ENCODE data around the gene SUV39H1.
"Not testable (repeated sequence)": the region's sequence is repeated elsewhere in the genome, so short reads cannot be mapped to it uniquely, and the experiment has no call there.

Gene SUV39H1, protein sequence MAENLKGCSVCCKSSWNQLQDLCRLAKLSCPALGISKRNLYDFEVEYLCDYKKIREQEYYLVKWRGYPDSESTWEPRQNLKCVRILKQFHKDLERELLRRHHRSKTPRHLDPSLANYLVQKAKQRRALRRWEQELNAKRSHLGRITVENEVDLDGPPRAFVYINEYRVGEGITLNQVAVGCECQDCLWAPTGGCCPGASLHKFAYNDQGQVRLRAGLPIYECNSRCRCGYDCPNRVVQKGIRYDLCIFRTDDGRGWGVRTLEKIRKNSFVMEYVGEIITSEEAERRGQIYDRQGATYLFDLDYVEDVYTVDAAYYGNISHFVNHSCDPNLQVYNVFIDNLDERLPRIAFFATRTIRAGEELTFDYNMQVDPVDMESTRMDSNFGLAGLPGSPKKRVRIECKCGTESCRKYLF

DNA sequence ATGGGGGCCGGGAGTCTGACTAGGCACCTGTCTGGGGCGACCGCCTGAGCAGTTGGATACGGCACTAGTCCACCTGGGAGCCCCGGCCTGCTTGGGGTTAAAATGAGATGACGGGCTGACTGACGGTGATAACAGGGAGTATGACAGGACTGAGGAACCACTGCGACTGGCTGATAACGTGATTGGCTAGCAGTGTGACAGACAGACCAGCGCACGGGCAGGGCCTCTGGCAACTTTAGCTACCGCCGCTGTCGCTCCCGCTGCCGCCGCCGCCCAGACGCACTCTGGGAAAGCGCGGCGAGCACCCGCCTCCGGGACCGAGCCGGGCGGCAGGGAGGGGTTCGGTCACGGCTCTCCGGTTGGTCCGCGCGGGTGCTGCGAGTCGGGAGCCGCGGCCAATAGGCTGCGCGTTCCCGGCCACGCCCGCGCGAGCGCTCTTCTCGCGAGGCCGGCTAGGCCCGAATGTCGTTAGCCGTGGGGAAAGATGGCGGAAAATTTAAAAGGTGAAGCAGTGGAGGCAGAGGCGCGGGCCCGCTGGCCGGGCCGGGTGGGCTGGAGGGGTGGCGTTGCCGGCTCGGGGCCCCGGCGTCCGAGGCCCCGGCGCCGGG is at the start of gene SUV39H1:
Gene SUV39H1, plus strand, starts transcription at position 434 of the 608 bp plus-strand sequence. Its CDS starts 51 bp downstream, at position 485.
- peak; percentile 74 for DNase-seq

DNA sequence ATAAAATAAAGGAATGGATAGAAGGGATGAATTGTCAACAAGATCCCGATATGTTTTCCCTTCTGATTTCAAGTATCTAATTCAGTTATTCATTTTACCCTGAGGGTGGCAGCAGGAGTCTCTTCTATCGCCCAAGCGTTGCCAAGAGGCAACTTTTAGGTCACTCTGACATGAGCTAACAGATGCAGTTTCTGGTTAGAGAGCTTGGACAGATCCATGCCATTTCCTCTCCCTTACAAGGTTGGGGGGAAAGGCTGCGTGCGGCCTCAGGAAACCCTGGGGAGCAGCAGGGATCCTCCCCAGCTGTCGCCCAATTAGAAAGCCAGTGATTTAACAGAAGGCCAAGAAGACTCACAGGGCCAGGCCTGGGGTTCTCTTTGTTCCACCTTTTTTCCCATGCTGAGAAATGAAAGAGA is 48.2 kb upstream of the SUV39H1 start:
- DNase-seq = peak; percentile 3

DNA sequence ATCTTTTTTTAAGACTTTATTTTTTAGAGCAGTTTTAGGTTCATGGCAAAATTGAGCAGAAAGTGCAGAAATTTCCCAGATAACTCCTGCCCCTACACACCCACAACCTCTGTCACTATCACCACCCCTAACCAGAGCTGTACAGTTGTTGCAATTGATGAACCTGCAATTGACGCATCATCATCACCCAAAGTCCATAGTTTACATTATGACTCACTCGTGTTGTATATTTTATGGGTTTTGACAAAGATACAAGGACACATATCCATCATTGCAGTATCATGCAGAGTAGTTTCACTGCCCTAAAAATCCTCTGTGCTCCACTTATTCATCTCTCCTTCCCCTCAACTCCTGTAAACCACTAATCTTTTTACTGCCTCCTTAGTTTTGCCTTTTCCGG is 47.4 kb upstream of the SUV39H1 start:
- no peak for DNase-seq

DNA sequence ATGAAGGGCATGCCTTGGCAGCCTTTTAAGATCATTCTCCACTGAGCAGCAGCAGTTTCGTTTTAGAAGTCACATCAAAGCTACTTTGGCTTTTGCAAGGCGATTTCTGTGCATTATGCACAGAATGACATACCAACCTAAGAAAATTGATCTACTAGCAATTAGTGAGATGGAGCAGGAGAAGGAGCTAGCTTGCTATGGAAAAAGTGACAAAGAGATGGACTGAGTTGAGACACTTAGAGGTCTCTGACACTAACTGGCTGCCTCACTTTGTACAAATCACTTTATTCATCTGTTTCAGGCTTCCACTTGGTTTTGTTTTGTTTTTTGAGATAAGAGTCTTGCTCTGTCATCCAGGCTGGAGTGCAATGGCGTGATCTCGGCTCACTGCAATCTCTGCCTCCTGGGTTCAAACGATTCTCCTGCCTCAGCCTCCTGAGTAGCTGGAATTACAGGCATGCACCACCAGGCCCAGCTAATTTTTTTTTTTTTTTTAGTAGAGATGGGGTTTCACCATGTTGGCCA is 44.4 kb upstream of the SUV39H1 start:
- not testable (repeated sequence) for DNase-seq

DNA sequence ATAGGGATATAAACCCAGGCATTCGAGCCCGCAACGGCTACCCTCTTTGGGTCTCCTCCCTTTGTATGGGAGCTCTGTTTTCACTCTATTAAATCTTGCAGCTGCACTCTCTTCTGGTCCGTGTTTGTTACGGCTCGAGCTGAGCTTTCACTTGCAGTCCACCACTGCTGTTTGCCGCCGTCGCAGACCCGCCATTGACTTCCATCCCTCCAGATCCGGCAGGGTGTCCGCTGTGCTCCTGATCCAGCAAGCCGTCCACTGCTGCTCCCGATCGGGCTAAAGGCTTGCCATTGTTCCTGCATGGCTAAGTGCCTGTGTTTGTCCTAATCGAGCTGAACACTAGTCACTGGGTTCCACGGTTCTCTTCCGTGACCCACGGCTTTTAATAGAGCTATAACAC is 41.8 kb upstream of the SUV39H1 start:
- DNase-seq = not testable (repeated sequence)

DNA sequence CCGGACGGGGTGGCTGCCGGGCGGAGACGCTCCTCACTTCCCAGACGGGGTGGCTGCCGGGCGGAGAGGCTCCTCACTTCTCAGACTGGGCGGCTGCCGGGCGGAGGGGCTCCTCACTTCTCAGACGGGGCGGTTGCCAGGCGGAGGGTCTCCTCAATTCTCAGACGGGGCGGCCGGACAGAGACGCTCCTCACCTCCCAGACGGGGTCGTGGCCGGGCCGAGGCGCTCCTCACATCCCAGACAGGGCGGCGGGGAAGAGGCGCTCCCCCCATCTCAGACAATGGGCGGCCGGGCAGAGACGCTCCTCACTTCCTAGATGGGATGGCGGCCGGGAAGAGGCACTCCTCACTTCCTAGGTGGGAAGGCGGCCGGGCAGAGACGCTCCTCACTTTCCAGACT is 36.8 kb upstream of the SUV39H1 start:
- DNase-seq = not testable (repeated sequence)

DNA sequence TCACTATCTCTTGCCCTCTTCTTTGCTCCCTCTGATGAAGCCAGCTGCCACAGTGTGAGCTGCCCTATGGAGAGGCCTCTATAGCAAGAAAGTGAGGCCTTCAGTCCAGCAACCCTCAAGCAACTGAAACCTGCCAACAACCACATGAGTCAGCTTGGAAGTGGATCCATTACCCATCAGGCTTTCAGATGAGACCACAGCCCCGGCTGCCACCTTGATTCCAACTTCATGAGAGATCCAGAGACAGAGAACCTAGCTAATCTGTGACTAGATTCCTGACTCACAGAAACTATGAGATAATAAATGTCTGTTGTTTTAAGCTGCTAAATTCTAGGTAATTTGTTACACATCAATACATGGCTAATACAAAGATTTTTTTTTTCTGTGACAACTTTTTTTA is 33.3 kb upstream of the SUV39H1 start:
- DNase-seq = no peak

DNA sequence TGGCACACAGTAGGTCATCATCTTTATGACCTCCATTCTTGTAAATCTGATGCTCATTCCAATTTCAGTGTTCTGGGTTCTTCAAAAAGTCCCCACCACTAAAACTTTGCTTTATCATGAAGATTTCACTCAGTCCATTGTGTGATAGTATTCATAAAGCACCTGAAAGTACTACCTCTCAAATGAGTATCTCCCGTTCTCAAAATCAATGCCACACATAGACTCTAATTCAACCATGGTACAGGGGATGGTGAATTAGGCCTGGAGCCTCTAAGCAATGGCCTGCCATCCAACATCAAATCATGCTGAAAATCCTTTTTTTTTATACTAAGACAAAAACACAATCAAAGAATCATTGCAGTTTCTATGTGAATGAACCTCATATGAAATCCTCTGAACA is 32.4 kb upstream of the SUV39H1 start:
- no peak for DNase-seq

DNA sequence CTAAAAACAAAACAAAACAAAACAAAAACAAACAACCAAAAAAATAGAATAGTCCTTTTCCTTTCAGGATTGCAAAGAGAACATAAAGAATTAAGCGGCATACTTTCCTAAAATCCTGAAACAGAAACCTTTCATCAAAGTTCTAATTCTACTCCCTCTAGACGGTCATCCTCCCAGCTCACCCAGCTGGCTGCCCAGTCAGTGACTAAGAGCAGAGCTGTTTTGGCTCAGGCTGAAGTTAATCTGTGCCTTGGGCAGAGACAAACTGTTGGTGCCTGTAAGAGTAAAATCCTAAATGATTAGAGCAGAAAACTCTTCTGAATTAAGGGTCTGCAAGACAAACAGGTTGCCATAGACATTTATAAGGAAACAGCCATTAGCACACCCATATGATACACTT is 30.5 kb upstream of the SUV39H1 start:
- no peak for DNase-seq

DNA sequence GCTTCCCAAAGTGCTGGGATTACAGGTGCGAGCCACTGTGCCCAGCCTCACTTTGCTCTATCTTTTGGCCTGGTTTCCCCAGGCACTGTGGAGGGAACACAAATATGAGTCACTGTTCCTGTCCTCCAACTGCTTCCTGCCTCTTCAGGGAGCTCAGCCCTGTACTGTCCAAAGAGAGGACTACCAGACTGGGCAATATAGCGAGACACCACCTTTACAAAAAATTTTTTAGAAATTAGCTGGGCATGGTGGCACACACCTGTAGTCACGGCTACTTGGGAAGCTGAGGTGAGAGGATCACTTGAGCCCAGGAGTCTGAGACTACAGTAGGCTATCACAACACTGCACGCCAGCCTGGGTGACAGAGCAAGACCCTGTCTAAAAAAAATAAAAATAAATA is 29.9 kb upstream of the SUV39H1 start:
- DNase-seq = no peak

DNA sequence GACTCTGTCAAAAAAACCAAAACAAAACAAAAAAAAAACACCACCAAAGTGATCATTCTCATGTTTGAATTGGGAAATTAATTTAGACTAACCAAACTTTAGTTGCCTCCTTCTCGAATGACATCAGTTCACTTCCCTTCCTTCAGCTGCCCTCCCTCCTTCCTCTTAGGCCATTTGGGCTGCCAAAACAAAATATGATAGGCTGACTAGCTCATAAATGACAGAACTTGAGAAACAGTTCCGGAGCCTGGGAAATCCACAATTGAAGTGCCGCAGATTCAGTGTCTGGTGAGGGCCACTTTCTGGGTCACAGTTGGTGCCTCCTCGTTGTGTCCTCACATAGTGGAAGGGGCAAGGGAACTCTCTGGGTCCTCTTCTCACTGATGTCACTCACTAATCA is 29.0 kb upstream of the SUV39H1 start:
- no peak for DNase-seq

DNA sequence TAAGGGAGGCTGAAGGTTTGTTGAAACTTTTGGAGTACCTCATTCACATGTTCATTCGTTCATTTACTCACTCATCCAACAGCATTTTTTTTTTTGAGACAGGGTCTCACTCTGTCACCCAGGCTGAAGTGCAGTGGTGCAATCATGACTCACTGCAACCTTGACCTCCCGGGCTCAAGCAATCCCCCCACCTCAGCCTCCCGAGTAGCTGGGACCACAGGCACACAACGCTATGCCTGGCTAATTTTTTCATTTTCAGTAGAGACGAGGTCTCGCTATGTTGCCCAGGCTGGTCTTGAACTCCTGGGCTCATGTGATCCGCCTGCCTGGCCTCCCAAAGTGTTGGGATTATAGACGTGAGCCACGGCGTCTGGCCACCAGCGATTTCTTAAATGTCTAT is 28.3 kb upstream of the SUV39H1 start:
- not testable (repeated sequence) for DNase-seq

DNA sequence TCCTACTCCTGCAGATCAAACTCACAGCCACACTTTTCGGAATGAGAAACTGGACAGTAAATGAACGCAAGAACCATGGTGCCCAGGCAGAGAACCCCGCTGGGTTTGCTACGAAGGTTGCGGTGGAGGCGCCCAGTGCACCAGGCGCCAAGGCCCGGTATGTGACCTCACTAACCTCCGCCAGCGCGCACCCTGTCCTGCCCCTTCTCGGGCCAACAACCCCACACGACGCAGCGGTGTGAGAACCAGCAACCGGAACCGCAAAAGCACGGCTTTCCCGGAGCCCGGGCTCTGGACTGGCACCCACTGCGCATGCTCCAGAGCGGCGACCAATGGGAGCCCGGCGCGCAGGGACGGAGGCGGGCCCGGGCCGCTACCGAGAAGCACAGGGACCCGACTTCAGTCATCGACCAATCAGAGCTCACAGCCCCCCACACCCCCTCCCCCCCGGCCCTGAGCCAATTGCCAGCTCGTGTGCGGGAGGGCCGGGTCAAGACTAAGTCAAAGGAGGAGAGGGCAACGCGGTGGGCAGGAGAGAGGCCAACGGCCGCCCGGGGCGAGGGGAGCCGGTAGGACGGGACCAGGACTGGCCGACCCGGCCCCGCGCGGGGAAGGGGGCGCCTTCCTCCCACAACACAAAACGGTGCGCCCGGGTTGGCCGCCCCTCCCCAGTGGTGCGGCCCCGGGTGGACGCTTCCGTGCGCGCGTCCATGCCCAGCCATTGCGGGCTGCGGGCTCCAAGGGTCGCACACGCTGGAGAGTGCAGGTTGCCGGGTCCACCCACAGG is 20.2 kb upstream of the SUV39H1 start:
- peak; percentile 81 for DNase-seq

DNA sequence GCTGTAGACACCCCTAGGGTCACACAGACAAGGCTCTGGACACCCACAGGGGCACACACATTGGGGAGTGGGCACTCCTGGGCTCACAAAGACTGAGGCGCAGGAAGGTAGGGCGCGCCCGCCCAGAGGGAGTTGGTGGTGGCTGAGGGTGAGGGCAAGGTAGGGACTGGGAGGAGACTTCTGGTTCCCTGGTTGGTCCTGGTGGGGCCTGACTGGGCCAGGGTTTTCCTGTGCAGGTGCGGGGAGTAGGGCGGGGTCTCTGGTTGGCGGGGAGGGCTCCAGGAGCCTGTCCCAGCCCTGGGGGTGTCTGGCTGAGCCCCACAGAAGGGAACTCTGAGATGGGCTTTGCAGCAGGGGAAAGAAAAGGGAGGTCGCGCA is 19.7 kb upstream of the SUV39H1 start:
- DNase-seq = no peak

DNA sequence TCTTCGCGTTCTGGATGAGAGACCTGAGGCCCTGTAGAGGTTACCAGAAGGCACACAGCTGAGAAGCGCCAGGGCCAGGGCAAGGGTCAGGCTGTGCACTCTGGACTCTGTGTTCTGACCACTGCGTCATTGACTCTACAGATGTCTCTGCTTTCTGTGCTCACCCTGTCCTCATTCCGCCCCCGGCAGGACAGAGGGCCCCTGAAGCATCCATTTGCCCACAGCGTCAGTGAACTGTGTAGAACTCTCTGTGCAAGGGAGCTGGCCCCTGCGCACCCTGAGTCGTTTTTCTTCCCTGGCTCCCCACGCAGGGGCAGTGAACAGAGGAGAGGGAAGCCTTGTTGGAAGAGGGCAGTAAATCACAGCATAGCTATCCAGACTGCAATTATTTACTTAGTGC is 19.0 kb upstream of the SUV39H1 start:
- no peak for DNase-seq

DNA sequence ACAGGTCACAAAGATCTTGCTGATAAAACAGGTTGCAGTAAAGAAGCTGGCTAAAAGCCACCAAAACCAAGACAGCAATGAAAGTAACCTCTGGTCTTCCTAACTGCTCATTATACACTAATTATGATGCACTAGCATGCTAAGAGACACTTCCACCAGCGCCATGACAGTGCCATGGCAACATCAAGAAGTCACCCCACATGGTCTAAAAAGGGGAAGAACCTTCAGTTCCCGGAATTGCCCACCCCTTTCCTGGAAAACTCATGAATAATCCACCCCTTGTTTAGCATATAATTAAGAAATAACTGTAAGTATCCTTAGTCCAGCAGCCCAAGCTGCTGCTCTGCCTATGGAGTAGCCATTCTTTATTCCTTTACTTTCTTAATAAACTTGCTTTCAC is 16.1 kb upstream of the SUV39H1 start:
- DNase-seq = not testable (repeated sequence)

DNA sequence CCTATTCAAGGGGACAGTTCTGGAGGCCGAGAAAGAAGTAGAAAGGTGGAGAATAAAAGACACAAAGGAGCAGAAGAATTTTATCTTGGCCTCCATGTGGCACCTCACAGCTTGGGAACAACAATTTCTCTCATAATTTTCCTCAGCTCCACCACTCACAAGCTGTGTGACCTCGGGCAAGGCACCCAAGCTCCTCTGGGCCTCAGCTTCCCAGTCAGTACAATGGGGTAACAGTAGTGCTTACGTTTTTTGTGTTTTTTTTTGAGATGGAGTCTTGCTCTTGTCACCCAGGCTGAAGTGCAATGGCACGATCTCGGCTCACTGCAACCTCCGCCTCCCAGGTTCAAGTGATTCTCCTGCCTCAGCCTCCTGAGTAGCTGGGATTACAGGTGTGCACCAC is 15.6 kb upstream of the SUV39H1 start:
- DNase-seq = not testable (repeated sequence)

DNA sequence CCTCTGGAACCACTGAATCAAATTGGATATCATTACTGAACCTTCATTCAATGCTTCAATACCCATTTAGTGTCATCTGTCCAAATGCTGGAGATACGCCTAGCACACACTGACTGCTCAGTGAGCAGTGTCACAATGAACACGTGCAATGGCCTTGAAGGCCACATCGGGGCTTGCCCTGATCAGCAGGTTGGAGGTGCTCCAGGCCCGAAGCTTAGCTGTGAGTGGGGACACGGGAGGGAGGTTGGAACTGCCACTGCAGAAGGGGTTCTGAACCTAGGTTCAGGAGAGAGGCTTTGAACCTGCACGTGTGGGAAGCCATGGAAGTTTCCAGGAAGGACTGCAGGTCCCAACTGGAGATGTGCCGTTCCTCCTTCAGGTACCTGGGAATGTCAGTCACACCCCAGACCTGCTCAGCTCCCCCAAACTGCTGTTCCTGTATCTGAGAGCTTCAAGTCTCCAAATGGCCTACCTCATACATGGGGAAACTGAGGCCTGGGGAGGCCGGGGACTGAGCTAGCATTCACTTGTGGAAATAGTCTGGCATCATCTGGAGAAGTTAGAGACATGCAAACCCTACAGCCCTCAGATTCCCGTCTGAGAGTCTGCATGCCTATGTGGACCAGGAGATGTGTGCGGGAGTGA is 14.9 kb upstream of the SUV39H1 start:
- DNase-seq = no peak

DNA sequence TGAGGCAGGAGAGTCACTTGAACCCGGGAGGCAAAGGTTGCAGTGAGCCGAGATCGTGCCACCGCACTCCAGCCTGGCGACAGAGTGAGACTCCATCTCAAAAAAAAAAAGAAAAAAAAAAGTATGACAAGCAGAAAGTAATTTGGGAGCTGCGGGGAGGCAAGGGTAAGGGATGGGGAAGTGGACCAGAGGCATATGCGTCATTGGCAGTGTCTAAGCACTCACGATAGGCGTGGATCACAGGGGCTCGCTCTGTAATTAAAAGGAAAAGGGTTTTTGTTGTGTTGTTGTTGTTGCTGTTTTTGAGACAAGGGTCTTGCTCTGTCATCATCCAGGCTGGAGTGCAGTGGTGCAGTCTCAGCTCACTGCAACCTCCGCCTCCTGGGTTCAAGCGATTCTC is 13.7 kb upstream of the SUV39H1 start:
- not testable (repeated sequence) for DNase-seq

DNA sequence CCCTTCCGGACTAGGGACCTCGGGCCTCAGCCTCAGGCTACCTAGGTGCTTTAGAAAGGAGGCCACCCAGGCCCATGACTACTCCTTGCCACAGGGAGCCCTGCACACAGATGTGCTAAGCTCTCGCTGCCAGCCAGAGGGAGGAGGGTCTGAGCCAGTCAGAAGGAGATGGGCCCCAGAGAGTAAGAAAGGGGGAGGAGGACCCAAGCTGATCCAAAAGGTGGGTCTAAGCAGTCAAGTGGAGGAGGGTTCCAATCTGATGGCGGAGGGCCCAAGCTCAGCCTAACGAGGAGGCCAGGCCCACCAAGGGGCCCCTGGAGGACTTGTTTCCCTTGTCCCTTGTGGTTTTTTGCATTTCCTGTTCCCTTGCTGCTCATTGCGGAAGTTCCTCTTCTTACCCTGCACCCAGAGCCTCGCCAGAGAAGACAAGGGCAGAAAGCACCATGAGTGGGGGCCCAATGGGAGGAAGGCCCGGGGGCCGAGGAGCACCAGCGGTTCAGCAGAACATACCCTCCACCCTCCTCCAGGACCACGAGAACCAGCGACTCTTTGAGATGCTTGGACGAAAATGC is 13.0 kb upstream of the SUV39H1 start, which contains the start of gene WAS:
Gene WAS, plus strand, starts transcription at position 389 of the 572 bp plus-strand sequence. Its CDS starts 55 bp downstream, at position 444.
- peak; percentile 32 for DNase-seq

DNA sequence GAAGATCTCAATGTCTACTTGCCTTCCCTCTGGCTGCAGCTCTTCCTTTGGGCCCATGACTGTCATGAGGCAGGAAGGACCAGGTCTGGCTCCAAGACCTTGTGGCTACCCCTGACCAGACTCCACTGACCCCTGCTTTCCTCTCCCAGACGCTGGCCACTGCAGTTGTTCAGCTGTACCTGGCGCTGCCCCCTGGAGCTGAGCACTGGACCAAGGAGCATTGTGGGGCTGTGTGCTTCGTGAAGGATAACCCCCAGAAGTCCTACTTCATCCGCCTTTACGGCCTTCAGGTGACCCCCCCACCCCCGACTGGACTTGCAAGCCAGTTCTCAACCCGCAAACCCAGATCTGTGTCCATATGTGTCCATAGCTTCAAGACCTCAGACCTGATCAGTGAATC is 12.4 kb upstream of the SUV39H1 start:
- no peak for DNase-seq

DNA sequence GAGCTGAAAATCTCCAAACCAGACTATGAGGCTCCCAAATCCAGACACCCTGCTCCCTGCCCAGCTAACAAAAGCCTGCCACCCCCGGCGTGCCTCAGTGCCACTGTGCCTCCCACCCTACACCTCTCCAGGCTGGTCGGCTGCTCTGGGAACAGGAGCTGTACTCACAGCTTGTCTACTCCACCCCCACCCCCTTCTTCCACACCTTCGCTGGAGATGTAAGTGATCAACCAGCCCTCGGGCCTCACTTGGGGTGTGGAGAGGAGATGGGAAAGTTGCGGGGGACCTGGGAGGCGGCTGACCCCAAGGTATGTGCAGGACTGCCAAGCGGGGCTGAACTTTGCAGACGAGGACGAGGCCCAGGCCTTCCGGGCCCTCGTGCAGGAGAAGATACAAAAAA is 11.1 kb upstream of the SUV39H1 start:
- DNase-seq = no peak

Measured in stimulated activated CD4-positive, alpha-beta T cell treated with anti-CD3 and anti-CD28 coated beads, Interleukin-12 subunit alpha, Interleukin-12 subunit beta, amount 100 ng/mL, for 4 hours (primary cell).